Transverse colon (tissue), 4 donors: Measurements from ENCODE around the gene JARID2. TPM values are rescaled to one million over a fixed set of nuclear protein-coding genes. Genes with fewer than 3 reads are reported as not detected.

Experiments
- DNase-seq: peaks from one replicate; pipeline ENCODE4 v3.0.0-alpha.2; 2019
- H3K27ac ChIP-seq, 4 donors: fragments of 200-600 bp; sonication (generic); 2 replicates each; pipeline ENCODE4 v1.5.1; 2016 to 2018; ENCODE audit warnings: inconsistent platforms in 4 of 4
- H3K27me3 ChIP-seq: fragments of 200-600 bp; sonication (generic); 2 replicates; pipeline ENCODE4 v1.5.1; 2017; ENCODE audit warnings: inconsistent platforms
- H3K36me3 ChIP-seq, 4 donors: fragments of 200-600 bp; sonication (generic); 2 replicates each; pipeline ENCODE4 v1.5.1; 2017 to 2019; ENCODE audit warnings: inconsistent platforms in 4 of 4
- H3K4me1 ChIP-seq, 4 donors: fragments of 200-600 bp; sonication (generic); 2 replicates each; pipeline ENCODE4 v1.5.1; 2017 to 2020; ENCODE audit warnings: inconsistent platforms in 4 of 4
- H3K4me3 ChIP-seq, 4 donors: fragments of 200-600 bp; sonication (generic); 1 replicate in 1 of 4; 2 replicates in 3 of 4; pipeline versions ENCODE4 v1.5.1 to v1.6.1; 2017 to 2019; ENCODE audit warnings: inconsistent platforms in 4 of 4
- H3K9me3 ChIP-seq, 2 donors: fragments of 200-600 bp; sonication (generic); 2 replicates each; pipeline ENCODE4 v1.5.1; 2017 to 2019; ENCODE audit warnings: inconsistent platforms in 2 of 2
- CTCF ChIP-seq, 5 experiments: fragments of 200-600 bp in 3 of 5; fragments of 450-650 bp in 2 of 5; sonication (generic) in 3 of 5; IDR thresholded peaks; 1 replicate in 2 of 5; 2 replicates in 3 of 5; pipeline ENCODE4 v1.5.1; 2016 to 2017; ENCODE audit warnings: antibody characterized with exemption in 5 of 5, inconsistent platforms in 3 of 5, mild to moderate bottlenecking in 2 of 5, moderate library complexity in 1 of 5
- EP300 ChIP-seq: sonication (generic); formaldehyde crosslinking; IDR thresholded peaks from one replicate; pipeline ENCODE4 v1.6.1; 2017; ENCODE audit warnings: antibody characterized with exemption, low read depth
- POLR2A ChIP-seq: fragments of 450-650 bp; IDR thresholded peaks from one replicate; pipeline ENCODE4 v1.6.1; 2016; ENCODE audit warnings: antibody characterized with exemption, mild to moderate bottlenecking, moderate library complexity
- POLR2AphosphoS5 ChIP-seq, 3 donors: sonication (generic); formaldehyde crosslinking; IDR thresholded peaks; one replicate each; pipeline ENCODE4 v1.6.1; 2016; ENCODE audit warnings: antibody characterized with exemption in 3 of 3
- WGBS, 2 donors: methylation state at CpG; one replicate each; pipeline ENCODE4 v1.1.5; 2018; ENCODE audit warnings: low coverage in 1 of 2; 5-methylcytosine and 5-hydroxymethylcytosine counted together
- in situ Hi-C, 4 donors: fragments of 200-750 bp; cut with MboI; loops; one replicate each; pipeline versions ENCODE4 v1.15.0 to v1.15.1; 2017; ENCODE audit warnings: low sequenced_read_pairs in 3 of 4, low pct_ligation_motif_present in 1 of 4, low pct_unique_long_range_greater_than_20kb in 1 of 4
- intact Hi-C: fragments of 100-400 bp; cut with DNase I; formaldehyde crosslinking; loops from one replicate; pipeline ENCODE4 v1.15.1; 2023; ENCODE audit warnings: low total_unique reads
- total RNA-seq, 4 donors: library from RNA; depleted of rRNA; stranded (reverse); fragments of >200 nt; gene quantifications; one replicate each; pipeline ENCODE4 v1.1.0, GENCODE V29; 2016

Gene JARID2
- total RNA-seq, 4 donors from 2014 or later, result 9.4 to 18.7 (median 10.9) TPM

- H3K36me3 ChIP-seq, result no peaks in the 10 kb centered on the region
These were observed 110.3 kb downstream of the JARID2 start for GRCh38 chr6:15356179-15356578.

GRCh38 chr6:15356937-15357336, 111.1 kb downstream of the JARID2 start:
- H3K36me3 ChIP-seq, result no peaks in the 10 kb centered on the region
- intact Hi-C loops, result no loop called here
- DNase-seq, result no peak
- in situ Hi-C loops, result no loop called here
- H3K4me1 ChIP-seq, result peaks cover under 1 to 24% (median 3%) of the 10 kb centered on the region in 4 donors
- TF ChIP-seq CTCF (IDR thresholded peaks at IDR 0.05) (no peak), POLR2AphosphoS5 (IDR thresholded peaks at IDR 0.05) (no peak), EP300 (no peak)
- no peaks in the 10 kb centered on the region for H3K9me3 ChIP-seq
- H3K27ac ChIP-seq, result no peak overlapping the region
- no peak overlapping the region for H3K4me3 ChIP-seq
- WGBS, 2 donors, result 83 to 94% methylated on average over 2 to 5 of the region's 5 CpGs
- H3K27me3 ChIP-seq, result no peaks in the 10 kb centered on the region

More at GRCh38 chr6:15356179-15356578, 110.3 kb downstream of the JARID2 start:
- TF ChIP-seq POLR2AphosphoS5 (IDR thresholded peaks at IDR 0.05) (no peak), CTCF (IDR thresholded peaks at IDR 0.05) (no peak), EP300 (no peak), POLR2A (no peak)
- intact Hi-C loops (no loop called here), in situ Hi-C loops (no loop called here)
- H3K27ac ChIP-seq, result no peak overlapping the region
- 47 to 74% methylated on average over 6 of the region's 6 CpGs for WGBS, 2 donors
- no peaks in the 10 kb centered on the region for H3K9me3 ChIP-seq
- H3K27me3 ChIP-seq, result no peaks in the 10 kb centered on the region
- peaks cover 0 to 32% (median 10%) of the 10 kb centered on the region in 4 donors for H3K4me1 ChIP-seq
- H3K4me3 ChIP-seq, result no peak overlapping the region
- no peak for DNase-seq

GRCh38 chr6:15357782-15358181, 111.9 kb downstream of the JARID2 start:
- Histone ChIP-seq H3K4me1 (peaks cover 0 to 24% (median 8%) of the 10 kb centered on the region in 4 donors), H3K27me3 (no peaks in the 10 kb centered on the region), H3K36me3 (no peaks in the 10 kb centered on the region), H3K9me3 (no peaks in the 10 kb centered on the region), H3K4me3 (no peak overlapping the region), H3K27ac (no peak overlapping the region)
- DNase-seq, result no peak
- 71 to 81% methylated on average over 5 of the region's 5 CpGs for WGBS, 2 donors
- in situ Hi-C loops, result no loop called here
- TF ChIP-seq POLR2AphosphoS5 (IDR thresholded peaks at IDR 0.05) (no peak), POLR2A (no peak), CTCF (IDR thresholded peaks at IDR 0.05) (no peak), EP300 (no peak)
- intact Hi-C loops, result no loop called here

- no peaks in the 10 kb centered on the region for H3K27me3 ChIP-seq
- peaks cover 5 to 28% (median 9%) of the 10 kb centered on the region in 4 donors for H3K4me1 ChIP-seq
- no peaks in the 10 kb centered on the region for H3K9me3 ChIP-seq
- intact Hi-C loops (no loop called here), in situ Hi-C loops (no loop called here)
- H3K4me3 ChIP-seq, result no peak overlapping the region
- H3K27ac ChIP-seq, result no peak overlapping the region
- WGBS, 2 donors, result 88 to 94% methylated on average over 7 to 9 of the region's 9 CpGs
- no peak for DNase-seq
- no peaks in the 10 kb centered on the region for H3K36me3 ChIP-seq
- TF ChIP-seq POLR2AphosphoS5 (IDR thresholded peaks at IDR 0.05) (no peak), CTCF (IDR thresholded peaks at IDR 0.05) (no peak), EP300 (no peak), POLR2A (no peak)
These were observed 112.9 kb downstream of the JARID2 start for GRCh38 chr6:15358579-15359327.
